Globus pallidus (tissue), 1 donor: ENCODE results near the gene BCAS3.

ENCODE experiments used
- DNase-seq: peaks from one replicate; pipeline ENCODE4 v3.0.0-alpha.2; 2015; ENCODE audit warnings: low spot score

The BCAS3 gene

DNA sequence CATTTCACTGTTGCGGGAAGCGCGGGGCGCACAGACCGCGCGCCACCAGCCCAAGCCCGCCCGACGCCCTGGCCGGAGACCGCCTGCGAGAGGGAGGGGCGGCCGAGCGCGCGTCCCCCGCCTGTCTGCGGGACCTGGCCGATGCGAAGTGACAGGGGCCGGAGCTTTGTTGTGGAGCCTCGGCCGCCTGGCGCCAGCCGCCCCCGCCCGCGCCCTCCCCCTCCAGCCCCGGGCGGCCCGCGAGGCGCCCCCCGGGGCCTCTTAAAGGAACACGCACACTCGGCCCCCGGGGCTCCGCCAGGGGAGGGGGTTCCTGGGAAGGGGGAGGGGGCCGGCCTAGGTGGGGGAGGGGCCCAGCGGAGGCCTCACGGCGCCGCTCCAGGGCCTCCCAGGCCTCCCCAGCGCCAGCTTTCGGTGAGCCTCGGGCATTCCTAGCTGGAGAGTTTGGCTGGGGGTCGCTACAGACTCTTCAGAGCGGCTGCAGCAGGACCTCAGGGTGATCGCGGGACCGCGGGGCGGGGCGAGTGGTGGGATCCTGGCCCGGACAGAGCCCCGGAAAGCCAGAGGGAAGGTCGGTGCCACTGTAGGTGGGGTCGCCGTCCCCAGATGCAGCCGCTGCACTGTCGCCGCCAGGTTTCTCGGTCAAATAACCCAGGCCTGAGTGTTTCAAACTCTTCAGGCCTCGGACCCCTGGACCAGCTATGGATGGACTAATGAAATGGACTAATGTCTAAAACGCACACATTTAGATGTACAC lies 719.6 kb downstream of the BCAS3 start:
- no peak for DNase-seq

DNA sequence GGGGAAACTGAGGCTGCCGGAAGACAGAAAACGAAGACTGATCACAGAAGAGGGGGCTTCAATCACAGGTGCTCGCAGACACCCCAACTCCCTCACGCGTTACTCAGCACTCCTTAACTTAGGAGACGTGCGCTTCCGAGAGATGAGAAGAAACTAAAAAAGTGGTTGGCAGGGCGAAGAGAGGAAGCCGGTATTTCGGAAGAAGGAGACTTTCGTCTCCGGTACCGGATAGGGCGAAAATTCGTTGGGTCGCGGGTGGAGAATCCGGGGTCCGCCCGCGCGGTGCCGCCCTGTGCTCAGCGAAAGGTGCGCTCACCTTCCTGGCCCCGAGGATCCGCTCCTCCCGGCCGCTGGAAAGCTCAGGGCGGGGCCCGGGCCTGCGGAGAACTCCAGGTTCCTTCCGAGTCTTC lies 721.1 kb downstream of the BCAS3 start:
- DNase-seq = no peak

- DNase-seq = no peak
Observed at GRCh38 chr17:61399131-61400065, 721.7 kb downstream of the BCAS3 start, which contains the start of gene TBX2. Gene TBX2, plus strand, starts transcription at chr17:61399843. Its CDS starts 334 bp downstream, at chr17:61400177.

- no peak for DNase-seq
Observed at GRCh38 chr17:61400066-61400716, 722.5 kb downstream of the BCAS3 start.

GRCh38 chr17:61400717-61401388 lies 723.2 kb downstream of the BCAS3 start:
- DNase-seq = no peak

- DNase-seq = no peak
Observed at GRCh38 chr17:61401389-61402072, 723.9 kb downstream of the BCAS3 start.

DNA sequence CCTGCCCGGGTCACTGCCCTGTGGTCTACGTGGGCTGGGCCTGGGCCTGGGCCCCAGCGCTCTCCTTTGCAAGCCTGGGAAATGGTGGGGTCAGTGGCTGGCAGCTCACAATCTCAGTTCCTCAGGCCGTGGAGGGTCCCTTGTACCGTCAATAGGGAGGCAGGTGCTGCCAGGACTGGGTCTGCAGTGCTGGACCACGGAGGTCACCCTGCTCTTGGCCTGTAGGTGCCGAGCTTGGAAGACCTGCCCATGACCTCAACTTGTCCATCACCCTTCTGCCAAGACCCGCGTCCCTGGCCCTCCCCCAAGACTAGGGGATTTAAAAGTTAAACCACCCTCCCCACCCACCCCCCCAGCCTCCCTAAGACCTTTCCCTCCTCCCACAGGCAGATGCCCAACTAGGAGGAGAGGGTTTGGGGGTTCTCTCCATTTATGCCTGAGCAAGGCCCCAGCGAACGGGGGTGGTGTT lies 724.5 kb downstream of the BCAS3 start:
- DNase-seq = no peak

- DNase-seq = no peak
Observed at GRCh38 chr17:61402978-61403800, 725.5 kb downstream of the BCAS3 start.

DNA sequence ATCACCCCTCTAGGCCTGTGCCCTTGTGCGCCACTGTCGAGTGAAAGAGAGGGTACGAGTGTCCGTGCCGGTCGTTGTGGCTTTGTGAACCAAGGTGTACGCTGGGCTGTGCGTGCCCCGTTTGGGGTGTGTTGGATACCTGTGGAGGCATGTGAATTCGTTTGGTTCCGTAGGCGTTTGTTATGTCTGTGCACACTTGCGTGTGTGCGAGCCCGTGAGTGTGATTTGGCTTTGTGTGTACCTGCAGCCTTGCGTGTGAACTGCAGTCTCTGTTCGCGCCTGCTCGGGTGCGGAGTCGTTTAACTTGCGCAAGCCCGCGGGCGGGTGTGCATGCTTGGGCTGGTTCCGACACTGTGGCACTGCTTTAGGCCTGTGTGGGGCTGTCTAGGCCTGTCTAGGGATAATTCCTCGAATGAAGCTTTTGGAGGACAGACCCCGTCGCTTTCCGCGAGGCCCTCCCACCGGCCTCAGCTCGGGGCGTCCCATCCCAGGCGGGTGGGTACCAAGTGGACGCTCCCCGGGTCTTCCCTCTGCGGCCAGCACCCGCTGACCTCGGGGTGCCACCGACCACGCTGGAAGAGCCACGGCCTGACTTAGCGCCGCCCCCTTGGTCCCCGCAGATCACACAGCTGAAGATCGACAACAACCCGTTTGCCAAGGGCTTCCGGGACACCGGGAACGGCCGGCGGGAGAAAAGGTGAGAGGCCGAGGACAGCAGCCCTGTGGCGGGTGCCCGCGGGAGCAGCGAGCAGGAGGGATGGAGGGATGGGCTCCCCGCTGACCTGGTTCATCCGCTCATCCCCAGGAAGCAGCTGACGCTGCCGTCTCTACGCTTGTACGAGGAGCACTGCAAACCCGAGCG lies 726.4 kb downstream of the BCAS3 start:
- DNase-seq = no peak

- DNase-seq = no peak
Observed at GRCh38 chr17:61404663-61404912, 726.9 kb downstream of the BCAS3 start.

- DNase-seq = no peak
Observed at GRCh38 chr17:61404913-61405685, 727.4 kb downstream of the BCAS3 start.

GRCh38 chr17:61405686-61406536 lies 728.3 kb downstream of the BCAS3 start:
- DNase-seq = no peak

- no peak for DNase-seq
Observed at GRCh38 chr17:61406537-61406845, 728.8 kb downstream of the BCAS3 start.

DNA sequence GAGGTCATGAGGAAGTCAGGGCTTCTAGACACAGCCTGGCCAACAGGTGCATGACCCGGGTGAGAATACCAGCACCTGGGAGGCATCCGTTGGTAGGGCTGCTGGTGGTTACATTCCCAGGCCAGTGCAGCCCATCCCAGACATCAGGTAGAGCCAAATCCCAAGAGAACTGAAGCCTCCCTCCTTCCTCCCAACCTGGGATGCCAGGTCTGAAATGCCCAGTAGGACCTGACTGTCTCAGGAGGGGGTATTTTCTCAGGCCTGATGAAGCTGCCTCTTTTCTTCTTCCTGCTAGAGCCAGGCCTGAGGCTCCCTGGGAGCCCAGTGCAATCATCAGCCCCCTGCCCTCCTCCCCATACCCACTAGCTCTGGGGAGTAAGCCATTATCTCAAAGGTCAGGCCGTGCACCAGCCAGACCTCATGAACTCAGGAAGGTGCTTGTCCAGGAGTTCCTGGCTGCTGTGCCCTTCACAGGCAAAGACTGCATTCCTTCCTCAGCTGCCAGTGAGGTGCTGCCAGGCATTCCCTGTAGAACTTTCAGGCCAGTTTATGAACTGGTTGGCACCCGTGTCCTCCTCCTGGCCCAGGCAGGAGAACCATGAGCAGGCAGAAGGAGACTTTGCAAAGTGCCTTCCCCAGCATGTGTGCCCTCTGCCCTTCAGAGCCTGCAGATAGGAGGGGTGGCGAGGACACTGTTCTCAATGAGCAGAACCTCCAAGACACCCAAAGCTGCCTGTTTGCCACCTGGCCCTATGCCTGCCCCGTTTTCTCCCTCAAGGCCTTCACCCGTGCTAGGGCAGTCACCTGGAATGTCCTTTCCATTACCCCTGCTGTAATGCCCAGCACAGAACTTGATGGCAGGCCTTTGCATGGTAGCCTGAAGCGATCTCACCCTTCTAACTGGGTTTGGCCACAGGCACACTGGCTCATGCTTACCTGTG lies 729.6 kb downstream of the BCAS3 start:
- no peak for DNase-seq

DNA sequence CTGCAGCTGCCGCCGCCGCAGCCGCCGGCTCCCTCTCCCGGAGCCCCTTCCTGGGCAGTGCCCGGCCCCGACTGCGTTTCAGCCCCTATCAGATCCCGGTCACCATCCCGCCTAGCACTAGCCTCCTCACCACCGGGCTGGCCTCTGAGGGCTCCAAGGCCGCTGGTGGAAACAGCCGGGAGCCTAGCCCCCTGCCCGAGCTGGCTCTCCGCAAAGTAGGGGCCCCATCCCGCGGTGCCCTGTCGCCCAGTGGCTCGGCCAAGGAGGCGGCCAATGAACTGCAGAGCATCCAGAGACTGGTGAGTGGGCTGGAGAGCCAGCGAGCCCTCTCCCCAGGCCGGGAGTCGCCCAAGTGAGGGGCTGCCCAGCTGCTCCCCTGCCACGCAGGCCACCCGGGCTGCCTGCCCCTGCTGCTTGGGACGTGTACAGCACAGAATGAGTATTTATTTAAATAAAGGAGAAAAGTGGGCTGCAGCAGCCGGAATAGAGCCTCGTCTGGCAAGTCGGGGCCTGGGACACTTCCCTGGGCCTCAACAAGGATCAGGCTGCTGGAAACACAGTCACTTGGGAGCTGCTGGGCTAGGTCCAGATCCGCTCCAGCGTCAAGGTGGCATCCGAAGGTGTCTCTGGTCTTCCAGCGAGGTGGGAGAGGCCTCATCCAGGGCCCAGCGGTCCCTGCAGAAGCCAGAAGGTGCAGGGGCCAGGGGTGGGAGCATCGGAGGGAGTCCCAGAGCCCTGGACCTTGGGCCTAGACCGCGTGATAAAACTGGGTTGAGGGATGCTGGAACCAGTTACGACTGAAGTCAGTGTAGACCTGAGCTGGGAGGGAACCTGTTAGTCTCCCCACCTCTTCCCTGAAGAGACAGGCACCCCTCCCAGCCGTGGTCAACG lies 730.7 kb downstream of the BCAS3 start:
- no peak for DNase-seq
